Testis (tissue), 5 donors: ENCODE data around the gene EMD. TPM values are rescaled to one million over a fixed set of nuclear protein-coding genes. Genes with fewer than 3 reads are reported as not detected.
A peak's percentile ranks its signal among the peaks of the same experiment; 100 is the strongest.

Source experiments
- DNase-seq: peaks from one replicate; pipeline ENCODE4 v3.0.0-alpha.2; 2019
- H3K27ac ChIP-seq, 2 donors: fragments of 200-600 bp; sonication (generic); one replicate each; pipeline ENCODE4 v1.5.1; 2019
- H3K27me3 ChIP-seq: fragments of 200-600 bp; sonication (generic); one replicate; pipeline ENCODE4 v1.5.1; 2019
- H3K36me3 ChIP-seq: fragments of 200-600 bp; sonication (generic); one replicate; pipeline ENCODE4 v1.5.1; 2017; ENCODE audit warnings: low read depth; ENCODE audit errors: missing control alignments
- H3K4me1 ChIP-seq: fragments of 200-600 bp; sonication (generic); one replicate; pipeline ENCODE4 v1.5.1; 2019
- H3K4me3 ChIP-seq, 2 donors: fragments of 200-600 bp; sonication (generic); one replicate each; pipeline ENCODE4 v1.5.1; 2017 to 2019
- H3K9me3 ChIP-seq: fragments of 200-600 bp; sonication (generic); one replicate; pipeline ENCODE4 v1.5.1; 2017
- CTCF ChIP-seq, 3 experiments: fragments of 450-650 bp in 2 of 3; fragments of 200-600 bp in 1 of 3; sonication (generic) in 1 of 3; IDR thresholded peaks; one replicate each; pipeline ENCODE4 v1.5.1; 2016 to 2019; ENCODE audit warnings: antibody characterized with exemption in 3 of 3, mild to moderate bottlenecking in 2 of 3, moderate library complexity in 1 of 3
- POLR2A ChIP-seq: fragments of 450-650 bp; IDR thresholded peaks from one replicate; pipeline ENCODE4 v1.6.1; 2017; ENCODE audit warnings: antibody characterized with exemption, mild to moderate bottlenecking, moderate library complexity
- WGBS, 2 donors: methylation state at CpG; one replicate each; pipeline ENCODE4 v1.1.5; 2018; 5-methylcytosine and 5-hydroxymethylcytosine counted together
- intact Hi-C: fragments of 100-400 bp; cut with DNase I; formaldehyde crosslinking; loops from one replicate; pipeline ENCODE4 v1.15.1; 2023; ENCODE audit warnings: low total_unique reads
- long read RNA-seq, 2 donors: transcript quantifications; one replicate each; lab custom pipeline, GENCODE V29; 2026
- polyA plus RNA-seq: library from polyadenylated mRNA; stranded (reverse); fragments of 350-450 nt; fragmentation: Illumina TruSeq; extraction: RNeasy Lipid Tissue Mini Kit (QIAGEN cat#74804); gene quantifications from one replicate; pipeline ENCODE4 v1.2.3, GENCODE V29; 2014; ENCODE audit warnings: low read depth, low replicate concordance; ENCODE audit not compliant: insufficient read depth
- total RNA-seq, 2 donors: library from RNA; depleted of rRNA; stranded (reverse); fragments of >200 nt; gene quantifications; one replicate each; pipeline ENCODE4 v1.2.3, GENCODE V29; 2016

EMD gene
- total RNA-seq (10 to 100 TPM; 65.6 to 69.6 TPM), polyA plus RNA-seq (74.2 TPM)
- long read RNA-seq, donor 1, transcript EMD-202 (6 exons, 1,379 nt), result major isoform, 31 of 41 reads
- long read RNA-seq, donor 1, partial matches to known transcripts, result 0 of 41 reads
- long read RNA-seq, donor 1, other reads (novel, unspliced or antisense), result 5 of 41 reads
- long read RNA-seq, donor 2, transcript EMD-202 (6 exons, 1,379 nt), result major isoform, 23 of 24 reads
- long read RNA-seq, donor 2, partial matches to known transcripts, result 0 of 24 reads
- long read RNA-seq, donor 2, other reads (novel, unspliced or antisense), result 0 of 24 reads

DNA sequence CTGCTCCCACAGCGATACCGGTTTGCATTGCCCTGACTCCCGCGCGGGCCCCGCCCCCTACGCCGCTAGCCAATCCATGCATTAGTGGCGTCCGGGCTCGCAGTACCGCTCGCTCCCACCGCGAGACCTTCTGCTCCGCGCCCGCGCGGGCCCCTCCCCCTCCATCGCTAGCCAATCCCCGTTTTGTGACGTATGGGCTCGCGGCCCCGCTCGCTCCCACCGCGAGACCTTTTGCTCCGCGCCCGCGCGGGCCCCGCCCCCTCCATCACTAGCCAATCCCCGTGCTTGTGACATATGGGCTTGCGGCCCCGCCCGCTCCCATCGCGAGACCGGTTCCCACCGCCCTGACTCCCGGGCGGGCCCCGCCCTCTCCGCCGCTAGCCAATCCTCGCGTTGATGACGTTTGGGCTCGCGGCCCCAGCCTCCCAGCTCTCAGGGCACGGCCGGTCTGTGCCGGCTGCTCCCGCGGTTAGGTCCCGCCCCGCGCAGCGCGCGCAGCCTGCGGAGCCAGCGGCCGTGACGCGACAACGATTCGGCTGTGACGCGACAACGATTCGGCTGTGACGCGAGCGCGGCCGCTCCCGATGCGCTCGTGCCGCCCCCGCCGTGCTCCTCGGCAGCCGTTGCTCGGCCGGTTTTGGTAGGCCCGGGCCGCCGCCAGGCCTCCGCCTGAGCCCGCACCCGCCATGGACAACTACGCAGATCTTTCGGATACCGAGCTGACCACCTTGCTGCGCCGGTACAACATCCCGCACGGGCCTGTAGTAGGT is at the start of gene EMD:
TSS of gene EMD (plus strand) at position 497 of the 770 bp plus-strand sequence. CDS start at position 687, 190 bp downstream.
- intact Hi-C loops, result no loop called here
- peaks cover 5% of the 10 kb centered on the region for H3K4me1 ChIP-seq
- peak within 1 kb of the TSS; percentile 98 to 99 for H3K27ac ChIP-seq
- H3K9me3 ChIP-seq, result no peaks in the 10 kb centered on the region
- peak; percentile 75 for TF ChIP-seq POLR2A
- TF ChIP-seq CTCF (IDR thresholded peaks at IDR 0.05), result peak in 1 of 3 experiments; percentile 4
- DNase-seq, result peak; percentile 97
- WGBS, 2 donors, result 0% methylated on average over 5 of the region's 103 CpGs; no CpG with 5 or more reads in 1 of the 2 donors
- H3K4me3 ChIP-seq, result peak within 1 kb of the TSS; percentile 68 to 85
- no peaks in the 10 kb centered on the region for H3K27me3 ChIP-seq
- H3K36me3 ChIP-seq, result no peaks in the 10 kb centered on the region

- H3K4me1 ChIP-seq, result no peaks in the 10 kb centered on the region
- intact Hi-C loops, result no loop called here
- H3K4me3 ChIP-seq, result no peak overlapping the region
- no peaks in the 10 kb centered on the region for H3K36me3 ChIP-seq
- DNase-seq, result no peak
- no peaks in the 10 kb centered on the region for H3K9me3 ChIP-seq
- WGBS, 2 donors, result 95 to 97% methylated on average over 17 to 25 of the region's 29 CpGs
- no peak overlapping the region for H3K27ac ChIP-seq
- no peaks in the 10 kb centered on the region for H3K27me3 ChIP-seq
- TF ChIP-seq CTCF (IDR thresholded peaks at IDR 0.05) (no peak), POLR2A (no peak)
Observed at GRCh38 chrX:154332561-154332960, 46.5 kb upstream of the EMD start.

DNA sequence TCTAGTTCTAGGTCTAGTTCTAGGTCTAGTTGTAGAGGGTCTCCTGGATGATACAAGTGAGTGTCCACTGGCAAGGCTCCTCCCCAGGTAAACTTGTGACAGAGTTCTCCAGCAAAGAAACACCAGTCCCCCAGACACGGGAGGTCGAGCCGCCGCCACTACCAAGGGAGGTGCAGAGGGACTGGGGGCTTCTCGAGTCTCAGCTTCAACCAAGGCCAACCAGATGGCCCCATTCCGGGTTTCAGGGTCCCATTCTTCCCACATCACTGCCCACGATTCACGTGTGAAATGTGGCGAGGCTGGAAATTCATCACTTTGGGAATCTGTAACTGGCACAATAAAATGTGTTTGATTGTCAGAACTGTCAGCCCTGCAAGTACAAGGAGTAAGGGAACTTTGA is 46.0 kb upstream of the EMD start:
- H3K27me3 ChIP-seq, result no peaks in the 10 kb centered on the region
- DNase-seq, result no peak
- no peak for TF ChIP-seq CTCF (IDR thresholded peaks at IDR 0.05)
- TF ChIP-seq POLR2A, result no peak
- no peaks in the 10 kb centered on the region for H3K9me3 ChIP-seq
- no peaks in the 10 kb centered on the region for H3K36me3 ChIP-seq
- no peak overlapping the region for H3K27ac ChIP-seq
- H3K4me1 ChIP-seq, result no peaks in the 10 kb centered on the region
- no peak overlapping the region for H3K4me3 ChIP-seq
- WGBS, 2 donors, result 97% methylated on average over 9 of the region's 9 CpGs; no CpG with 5 or more reads in 1 of the 2 donors
- intact Hi-C loops, result no loop called here

DNA sequence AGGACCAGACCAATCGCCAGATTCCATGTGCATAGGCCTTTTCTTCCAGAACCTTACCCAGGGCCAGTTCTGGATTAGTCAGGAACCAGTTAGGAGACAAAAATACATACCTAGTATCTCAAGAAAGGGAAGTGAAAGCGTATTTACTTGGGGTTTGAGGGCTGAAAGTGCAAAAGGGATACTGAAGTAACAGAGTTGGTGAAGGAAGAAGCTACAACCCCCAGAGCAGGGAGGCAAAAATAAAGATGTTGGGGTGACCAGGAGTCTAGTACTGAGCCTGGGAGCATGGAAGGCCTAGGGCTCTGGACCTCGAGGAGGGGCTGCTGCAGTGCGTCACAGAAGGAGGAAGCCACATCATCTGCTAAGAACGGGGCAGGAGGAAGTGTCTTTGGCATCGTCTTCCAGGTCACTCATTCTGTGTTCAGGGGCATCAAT is 45.2 kb upstream of the EMD start:
- Histone ChIP-seq H3K4me3 (no peak overlapping the region), H3K4me1 (no peaks in the 10 kb centered on the region), H3K9me3 (no peaks in the 10 kb centered on the region), H3K27me3 (no peaks in the 10 kb centered on the region), H3K27ac (no peak overlapping the region), H3K36me3 (no peaks in the 10 kb centered on the region)
- 88 to 90% methylated on average over 3 to 6 of the region's 6 CpGs for WGBS, 2 donors
- intact Hi-C loops, result no loop called here
- no peak for TF ChIP-seq CTCF (IDR thresholded peaks at IDR 0.05)
- no peak for DNase-seq
